Left hindlimb (tissue), 1 donor: Measurements from ENCODE around the gene HNF1A.

Experiments used
- DNase-seq: peaks from one replicate; pipeline ENCODE4 v3.0.0-alpha.2; 2018

HNF1A gene

DNA sequence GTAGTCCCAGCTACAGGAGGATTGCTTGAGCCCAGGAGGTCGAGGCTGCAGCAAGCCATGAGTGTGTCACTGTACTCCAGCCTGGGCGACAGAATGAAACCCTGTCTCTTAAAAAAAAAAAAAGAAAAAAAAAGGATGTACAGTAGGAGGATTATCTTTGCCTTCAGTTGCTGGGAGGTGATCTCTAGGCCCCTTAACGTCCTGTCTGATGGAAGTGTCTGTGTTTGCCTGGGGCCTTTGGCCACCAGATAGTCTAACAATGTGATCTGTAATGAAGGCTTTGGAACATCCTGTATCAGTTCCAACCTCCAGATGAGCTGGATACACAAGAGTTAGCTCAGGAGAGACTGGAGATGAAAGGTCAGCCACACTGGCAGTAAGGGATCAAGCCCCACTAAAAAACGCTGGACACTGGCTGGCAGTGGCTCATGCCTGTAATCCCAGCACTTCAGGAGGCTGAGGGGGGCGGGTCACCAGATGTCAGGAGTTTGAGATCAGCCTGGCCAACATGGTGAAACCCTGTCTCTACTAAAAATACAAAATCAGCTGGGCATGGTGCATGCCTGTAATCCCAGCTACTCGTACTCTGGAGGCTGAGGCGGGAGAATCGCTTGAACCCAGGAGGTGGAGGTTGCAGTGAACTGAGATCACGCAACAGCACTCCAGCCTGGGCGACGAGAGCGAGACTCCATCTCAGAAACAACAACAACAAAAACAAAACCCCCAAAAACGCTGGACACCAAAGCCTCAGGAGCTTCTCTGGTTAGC lies 19.0 kb upstream of the HNF1A start:
- no peak for DNase-seq

DNA sequence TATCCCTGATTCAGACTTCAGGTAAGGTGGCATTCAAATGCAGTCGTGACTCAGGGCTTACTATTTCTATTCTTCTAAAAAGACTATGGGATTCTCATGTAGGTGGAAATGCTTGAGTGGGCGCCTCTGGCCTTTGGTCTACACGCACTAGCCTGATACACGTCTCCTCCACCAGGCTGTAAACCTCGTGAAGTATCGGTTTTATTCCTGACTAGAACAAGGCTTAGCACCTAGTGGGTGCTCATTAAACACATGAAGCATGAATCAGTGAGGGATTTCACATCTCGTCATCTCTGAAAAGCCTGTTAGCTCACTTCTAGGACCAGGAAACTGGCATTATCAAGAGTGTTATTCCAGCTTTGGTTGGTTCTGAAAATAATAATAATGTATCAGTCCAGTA lies 17.7 kb upstream of the HNF1A start:
- no peak for DNase-seq

DNA sequence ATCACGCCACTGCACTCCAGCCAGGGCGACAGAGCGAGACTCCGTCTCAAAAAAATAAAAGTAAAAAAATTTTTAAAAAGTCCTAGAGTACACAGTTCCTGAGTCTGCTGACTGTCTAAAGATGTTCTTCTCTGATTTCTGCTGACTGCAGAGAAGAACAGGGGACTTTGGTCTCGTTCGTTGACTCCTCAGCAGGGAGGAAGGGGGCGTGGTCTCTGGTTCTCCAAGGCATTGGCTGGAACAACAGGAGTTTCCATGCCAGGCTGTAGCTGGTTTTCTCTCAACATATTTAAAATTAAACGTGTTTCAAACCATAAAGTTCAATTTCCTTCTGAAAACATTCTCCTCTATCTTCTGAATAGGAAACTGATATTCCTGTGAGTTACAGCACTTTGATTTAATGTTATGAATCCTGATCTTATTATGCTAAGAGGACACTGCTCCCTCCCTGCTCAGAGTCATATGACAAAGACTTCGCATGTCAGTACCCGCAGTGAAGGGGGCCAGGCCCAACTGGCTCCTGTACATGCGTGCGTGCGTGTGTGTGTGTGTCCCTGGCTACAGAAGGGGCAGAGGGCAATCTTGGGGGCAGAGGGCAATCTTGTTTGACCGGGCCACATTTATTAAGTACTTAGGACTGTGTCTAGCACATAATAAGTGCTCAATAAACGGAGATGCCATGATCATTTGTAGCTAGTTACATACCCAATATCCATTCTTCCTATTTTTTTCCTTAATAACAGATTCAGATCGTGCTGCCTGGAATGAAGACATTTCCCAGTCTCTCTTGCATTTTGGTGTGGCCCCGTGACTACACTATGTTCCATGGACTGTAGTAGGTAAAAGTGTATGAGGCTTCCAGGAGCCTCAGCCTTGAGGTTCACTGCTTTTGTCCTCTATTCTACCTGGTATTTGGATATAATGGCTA lies 16.5 kb upstream of the HNF1A start:
- no peak for DNase-seq

DNA sequence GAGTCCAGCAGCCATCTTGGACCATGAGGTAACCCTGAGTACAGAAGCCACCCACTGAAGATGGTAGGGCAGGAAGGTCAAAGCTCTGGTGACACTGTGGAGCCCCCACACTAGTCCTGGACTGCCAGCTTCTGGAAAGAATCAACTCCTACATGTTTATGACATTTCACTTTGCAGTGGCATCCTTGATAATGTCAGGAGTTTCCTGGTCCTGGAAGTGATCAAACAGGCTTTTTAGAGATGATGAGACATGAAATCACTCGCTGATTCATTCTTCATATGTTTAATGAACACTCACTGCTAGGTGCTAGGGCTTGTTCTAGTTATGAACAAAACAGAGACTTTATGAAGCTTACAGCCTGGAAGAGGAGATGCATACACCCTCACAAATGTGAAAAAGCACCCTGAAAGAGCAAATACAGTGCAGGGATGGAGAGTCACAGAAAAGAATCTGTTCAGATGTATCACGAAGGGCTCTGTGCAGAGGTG lies 15.8 kb upstream of the HNF1A start:
- no peak for DNase-seq

DNA sequence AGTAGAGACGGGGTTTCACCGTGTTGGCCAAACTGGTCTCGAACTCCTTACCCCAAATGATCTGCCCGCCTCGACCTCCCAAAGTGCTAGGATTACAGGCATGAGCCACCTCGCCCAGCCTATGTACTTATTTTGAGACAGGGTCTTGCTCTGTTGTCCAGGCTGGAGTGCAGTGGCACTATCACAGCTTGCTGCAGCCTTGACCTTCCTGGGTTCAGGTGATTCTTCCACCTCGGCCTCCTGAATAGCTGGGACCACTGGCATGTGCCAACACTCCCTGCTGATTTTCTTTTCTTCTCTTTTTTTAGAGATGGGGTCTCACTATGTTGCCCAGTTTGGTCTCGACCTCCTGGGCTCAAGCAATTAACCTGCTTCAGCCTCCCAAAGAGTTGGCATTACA lies 14.0 kb upstream of the HNF1A start:
- no peak for DNase-seq

DNA sequence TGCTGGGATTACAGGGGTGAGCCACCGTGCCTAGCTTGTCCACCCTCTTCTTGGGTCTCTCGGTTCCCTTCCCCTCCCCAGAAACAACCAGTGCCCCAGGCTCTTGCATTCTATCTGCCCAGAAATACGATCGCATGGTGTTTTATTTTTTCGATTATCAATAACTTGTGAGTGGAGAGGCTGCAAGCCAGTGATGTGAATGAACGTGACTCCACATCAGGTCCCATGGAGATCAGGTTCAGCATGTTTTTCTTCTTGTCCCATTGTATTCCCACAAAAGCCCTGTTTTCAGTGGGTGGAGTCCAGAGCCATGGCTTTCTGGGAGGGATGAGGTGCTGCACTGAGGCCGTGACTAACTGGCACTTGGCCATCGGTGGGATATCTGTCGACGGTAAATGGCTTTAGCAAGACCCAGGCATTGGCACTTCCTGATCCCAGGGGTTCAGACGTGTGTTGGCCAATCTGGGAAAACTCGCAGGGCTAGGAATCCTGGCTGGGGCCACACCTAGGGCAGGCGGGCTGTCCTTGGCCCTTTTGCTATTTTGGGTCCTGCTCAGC lies 12.7 kb upstream of the HNF1A start:
- no peak for DNase-seq

DNA sequence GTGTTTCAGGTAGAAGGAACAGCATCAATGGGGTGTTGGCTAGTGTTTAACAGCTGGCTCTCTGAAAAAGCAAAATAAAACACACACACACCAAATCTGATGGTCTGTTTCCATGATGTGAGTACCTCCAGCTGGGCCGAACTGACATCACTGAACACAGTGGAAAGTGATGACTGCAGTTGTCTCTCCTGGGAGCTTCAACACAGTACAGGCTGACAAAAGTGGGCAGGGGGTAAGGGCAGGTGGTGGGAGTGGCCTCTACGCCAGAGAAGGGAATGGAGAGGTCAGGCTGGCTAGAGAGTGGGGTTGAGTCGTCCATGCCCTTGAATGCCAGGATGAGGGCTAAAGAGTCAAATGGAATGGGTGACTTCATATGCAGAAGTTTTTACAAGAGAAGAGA lies 8.0 kb upstream of the HNF1A start:
- DNase-seq = no peak

DNA sequence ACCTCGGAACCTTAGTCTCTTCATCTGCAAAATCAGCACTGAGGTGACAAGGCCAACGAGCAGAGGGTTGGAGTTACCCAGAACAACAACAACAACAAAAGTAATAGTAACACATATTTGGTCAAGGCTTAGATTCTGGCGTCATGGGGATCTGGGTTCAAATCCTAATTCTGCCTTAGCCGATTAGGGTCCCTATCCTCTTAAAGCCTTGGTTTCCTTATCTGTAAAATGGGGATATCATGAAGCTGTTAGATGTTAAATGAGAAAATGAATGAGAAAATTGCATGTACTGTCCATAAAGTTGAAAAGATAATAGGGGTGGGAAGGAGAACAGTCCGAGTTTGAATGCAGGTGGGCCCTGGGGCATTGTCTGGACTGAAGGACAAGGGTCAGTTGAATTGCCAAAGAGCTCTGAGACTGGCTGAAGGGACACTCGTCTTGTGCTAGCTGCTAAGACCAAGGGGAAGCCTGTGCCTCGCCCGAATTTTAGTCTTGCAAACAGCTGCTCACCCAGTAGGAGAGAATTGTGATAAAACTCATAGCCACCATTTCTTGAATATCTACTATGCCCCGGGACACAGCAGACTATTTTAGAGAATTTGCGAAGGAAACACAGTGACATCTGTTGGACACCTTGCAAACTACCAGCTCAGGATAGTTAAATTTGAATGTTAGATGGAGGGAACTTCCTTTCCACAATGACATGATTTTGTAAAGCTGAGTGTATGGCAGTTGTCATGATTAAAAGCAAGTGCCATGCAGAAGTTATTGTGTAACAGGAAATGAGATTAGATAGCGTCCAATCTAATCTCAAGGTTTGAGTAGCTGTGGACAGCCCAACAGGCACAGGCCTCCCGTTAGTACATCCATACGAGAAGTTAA lies 6.8 kb upstream of the HNF1A start:
- no peak for DNase-seq

DNA sequence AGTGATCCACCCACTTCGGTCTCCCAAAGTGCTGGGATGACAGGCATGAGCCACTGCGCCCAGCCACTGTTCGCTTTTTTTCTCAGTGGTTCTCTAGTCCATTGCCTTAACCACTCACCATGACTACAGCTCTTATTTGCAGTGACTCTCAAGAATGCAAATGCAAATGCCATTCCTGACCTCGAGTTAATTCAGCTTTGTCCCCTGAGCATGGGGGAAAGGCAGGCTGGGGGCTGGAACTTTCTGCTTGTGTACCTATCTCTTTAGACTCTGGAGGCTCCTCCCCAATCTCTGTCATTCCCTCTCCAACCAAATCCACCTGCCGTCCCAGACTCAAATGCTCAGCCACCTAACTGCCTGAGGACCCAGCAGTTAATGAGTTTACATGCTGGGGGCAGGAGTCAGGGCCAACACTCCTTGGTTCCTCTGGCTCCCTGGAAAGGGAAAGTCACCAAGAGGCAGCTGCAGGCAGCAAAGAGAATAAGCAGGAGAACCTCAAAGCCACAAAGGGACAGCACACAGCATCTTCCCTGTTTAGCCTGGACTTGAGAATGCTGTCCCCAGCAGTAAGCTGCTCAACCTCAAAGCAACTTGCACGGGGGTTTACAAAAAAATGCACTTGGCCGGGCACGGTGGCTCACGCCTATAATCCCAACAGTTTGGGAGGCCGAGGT lies 5.3 kb upstream of the HNF1A start:
- no peak for DNase-seq

DNA sequence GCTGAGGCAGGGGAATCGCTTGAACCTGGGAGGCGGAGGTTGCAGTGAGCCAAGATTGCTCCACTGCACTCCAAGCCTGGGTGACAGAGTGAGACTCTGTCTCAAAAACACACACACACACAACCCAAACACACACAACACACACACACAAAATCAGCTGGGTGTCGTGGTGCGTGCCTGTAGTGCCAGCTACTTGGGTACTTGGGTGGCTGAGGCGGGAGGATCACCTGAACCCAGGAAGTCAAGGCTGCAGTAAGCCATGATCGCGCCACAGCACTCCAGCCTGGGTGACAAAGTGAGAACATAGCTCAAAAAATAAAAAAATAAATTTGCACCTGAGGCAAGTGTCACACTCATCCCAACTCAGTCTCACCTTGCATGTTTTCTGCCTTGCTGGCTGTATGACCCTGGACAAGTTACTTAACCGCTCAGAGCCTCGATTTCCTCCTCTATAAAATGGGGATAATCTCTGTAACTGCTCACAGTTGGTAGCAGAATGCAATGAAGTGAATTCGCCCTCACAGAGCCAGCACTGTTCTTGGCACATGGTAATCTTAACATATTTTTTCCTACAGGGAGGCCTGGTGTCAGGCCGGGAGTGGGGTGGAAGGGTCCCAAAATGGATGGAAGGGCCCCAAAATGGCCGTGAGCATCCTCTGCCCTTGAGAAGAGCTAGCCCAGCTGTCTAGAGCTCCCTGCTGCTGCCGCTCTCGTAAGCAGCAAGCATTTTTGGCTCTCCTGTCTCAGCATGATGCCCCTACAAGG lies 630 bp upstream of the HNF1A start:
- no peak for DNase-seq

DNA sequence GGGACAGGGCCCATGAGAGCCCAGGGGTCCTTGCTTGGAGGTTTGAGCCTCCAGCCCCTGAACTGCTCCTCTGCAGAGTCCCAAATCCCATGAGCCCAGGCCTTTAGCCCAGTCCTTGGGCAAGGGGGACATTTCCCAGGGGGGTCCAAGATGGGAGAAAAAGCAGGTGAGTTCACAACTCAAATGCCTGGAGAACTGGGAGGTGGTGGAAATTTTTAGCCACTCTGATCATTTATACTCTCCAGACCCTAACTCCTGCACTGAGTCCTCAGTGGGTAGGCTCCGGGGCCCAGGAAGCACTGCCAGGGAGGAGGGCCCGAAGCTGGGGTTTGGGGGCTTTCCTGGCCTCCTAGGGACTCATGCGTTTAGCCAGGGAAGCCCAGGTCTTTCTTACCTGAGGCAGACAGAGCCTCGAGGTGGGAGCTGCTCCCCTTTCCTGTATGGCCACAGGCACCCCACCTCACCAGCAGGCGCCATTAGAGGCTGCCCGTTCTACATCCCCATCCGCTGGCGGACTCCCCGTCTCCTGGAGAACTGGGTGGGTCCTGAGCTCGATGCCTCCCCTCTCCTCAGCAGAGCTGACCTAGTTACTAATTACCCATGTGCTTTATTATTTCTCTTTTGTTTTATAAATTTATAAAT lies 998 bp downstream of the HNF1A start:
- no peak for DNase-seq

DNA sequence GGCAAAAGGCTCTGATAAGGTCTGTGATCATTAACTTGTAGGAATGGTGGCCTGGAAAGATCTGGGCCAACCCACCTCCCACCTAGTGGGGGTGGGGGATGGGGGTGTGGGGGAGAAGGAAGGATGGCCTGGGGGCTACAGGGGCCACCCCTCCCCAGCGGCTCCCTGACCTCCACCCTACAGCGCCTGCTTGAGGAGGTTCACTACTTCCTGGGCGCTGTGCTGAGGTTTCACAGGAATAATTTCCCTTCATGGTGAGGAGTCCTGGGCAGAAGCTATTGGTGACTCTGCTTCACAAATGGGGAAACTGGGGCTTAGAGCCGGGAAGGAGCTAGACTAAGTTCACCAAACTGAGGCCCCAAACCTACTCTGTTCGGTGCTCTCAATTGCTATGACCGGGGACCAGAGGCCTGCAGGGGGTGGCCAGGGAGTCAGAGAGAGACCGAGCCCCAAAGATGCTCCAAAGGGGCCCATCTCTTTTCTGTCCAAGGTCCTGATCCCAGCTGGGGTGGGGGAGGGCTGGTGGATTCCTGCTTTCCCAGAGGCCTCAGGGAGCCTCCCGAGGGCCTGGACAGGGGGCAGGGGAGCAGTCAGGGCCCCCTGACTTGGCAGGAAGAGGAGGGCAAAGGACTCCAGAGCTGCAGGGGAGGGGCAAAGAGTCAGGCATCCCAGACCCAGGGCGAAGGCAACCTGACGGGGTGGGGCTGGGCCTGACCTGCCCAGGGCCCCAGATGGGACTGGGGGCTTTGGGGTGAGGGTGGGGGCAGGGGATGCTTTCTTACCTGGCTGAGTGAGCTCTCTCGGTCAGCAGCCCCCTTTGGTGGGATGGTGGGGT lies 1.7 kb downstream of the HNF1A start:
- DNase-seq = no peak

DNA sequence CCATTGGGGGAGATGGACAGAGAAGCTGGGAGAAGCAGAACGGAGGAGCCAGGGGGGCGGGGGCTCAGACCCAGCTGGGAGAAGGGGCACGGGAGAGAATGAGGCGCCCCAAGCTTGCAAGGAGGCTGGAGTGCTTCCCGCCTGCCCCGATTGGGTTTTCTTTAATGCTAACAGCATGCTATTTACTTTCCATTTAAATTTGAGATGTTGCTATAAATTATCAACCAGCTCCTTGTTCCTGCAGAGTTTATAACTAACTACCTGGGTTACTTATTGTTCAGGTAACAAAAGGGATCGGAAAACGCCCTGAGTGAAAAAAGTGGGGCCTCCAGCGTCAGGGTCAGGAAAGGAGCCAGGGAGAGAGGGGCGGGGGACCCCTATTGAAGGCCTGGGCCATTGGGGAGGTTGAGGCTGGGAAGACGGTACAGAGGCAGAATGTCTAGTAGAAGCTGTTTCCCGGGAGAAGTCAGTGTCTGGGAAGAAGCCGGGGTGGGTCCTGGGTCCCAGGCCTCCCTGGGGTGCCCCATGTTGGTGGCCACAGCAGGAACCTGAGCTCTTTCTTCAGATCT lies 2.5 kb downstream of the HNF1A start:
- no peak for DNase-seq

DNA sequence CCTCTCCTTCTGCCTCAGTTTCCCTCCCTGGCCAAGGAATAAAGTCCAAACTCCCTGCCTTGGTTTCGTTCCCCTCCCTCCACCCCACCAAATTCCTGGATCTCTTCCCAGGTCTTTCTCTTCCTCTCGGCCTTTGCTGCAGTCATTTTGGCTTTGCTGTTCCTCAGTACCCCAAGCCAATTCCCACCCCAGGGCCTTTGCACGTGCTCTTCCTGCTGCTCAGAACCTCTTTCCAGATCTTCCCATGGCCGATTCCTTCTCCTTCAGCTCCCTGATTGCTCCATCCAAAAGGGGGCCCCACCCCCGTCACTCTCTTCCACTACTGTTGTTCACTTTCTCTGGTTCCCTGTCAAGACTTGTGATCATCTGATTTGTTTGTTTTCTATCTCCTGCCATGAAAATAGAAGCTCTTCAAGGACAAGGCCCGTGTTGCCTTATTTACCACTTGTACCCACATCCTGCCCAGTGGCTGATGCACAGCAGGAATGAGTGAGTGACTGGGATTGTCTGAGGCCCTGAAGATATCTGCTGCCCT lies 3.1 kb downstream of the HNF1A start:
- DNase-seq = no peak

DNA sequence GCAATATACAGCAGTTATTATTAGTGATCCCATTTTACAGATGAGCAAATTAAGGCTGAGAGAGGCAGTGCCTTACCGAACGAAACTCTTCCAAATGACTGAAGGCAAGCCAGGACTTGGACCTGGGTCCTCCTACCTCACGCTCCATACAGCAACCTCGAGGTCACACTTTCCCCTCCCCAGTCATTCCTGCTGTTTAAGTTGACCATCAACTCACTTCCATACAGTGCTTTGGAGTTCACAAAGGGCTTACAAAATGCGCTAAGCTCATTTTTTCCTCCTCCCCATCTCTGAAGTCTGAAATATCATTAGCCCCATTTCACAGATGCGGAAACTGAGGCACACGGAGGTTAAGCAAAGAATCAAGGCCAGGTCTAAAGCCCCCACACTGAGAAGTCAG lies 4.3 kb downstream of the HNF1A start:
- DNase-seq = no peak

DNA sequence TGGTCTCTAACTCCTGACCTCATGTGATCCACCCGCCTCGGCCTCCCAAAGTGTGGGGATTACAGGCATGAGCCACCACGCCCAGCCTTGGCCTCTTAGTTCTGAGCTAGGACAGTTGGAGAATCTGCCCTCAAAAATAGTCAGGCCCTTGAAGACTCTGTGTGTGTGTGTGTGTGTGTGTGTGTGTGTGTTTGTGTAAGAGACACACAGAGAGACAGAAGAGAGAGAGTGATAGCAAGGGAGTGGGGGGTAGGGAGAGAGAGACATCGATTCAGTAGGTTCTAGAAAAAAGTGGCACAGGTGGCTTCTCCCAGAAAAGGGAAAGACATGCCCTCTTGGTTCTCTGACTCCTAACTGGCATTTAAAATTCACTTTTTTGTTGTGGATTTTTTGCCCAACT lies 5.4 kb downstream of the HNF1A start:
- DNase-seq = no peak

DNA sequence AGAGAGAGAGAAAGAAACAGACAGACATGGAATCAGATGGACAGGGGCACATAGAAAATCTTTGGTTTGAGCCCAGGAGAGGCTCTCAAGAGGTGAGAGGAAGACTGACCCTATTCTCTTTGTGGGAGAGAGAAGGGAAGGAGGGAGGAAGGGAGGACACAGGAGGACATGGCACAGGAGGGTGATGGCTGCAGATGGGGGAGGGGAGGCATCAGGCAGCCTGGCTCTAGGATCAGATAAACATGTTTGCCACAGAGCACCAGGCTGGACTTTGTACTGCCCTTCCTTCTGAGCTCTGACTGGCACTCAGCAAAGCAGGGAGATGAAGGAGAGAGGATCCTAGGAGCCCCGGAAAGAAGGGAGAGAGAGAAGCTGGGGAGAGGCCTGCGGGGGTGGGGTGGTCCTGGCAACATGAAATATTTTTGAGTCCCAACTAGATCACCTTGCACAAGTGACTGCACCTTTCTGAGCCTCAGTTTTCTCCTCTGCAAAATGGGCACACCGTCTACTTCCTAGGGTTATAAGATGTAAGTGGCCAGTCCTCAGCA lies 6.1 kb downstream of the HNF1A start:
- no peak for DNase-seq

DNA sequence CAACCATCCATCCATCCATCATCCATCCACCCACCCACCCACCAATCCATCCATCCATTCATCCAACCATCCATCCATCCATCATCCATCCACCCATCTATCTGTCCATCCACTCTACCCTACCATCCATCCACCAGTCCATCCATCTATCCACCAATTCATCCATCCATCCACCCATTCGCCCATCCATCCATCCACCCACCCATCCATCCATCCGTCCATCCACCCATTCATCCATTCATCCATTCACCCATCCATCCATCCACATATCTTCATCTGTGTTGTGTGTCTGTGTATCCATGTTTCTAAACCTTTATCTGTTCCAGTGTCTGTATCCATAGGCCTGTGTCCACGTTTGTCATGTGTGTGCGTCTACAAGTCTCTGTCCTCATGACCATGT lies 9.9 kb downstream of the HNF1A start:
- no peak for DNase-seq

DNA sequence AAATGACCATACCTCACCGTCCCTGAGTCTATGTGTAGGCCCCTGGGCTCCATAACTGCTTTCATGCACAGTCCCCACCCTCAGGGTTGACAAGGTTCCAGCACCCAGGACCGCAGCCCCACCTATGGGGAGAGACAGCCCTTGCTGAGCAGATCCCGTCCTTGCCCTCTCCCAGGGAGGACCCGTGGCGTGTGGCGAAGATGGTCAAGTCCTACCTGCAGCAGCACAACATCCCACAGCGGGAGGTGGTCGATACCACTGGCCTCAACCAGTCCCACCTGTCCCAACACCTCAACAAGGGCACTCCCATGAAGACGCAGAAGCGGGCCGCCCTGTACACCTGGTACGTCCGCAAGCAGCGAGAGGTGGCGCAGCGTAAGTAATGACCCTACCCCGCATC lies 10.3 kb downstream of the HNF1A start:
- DNase-seq = no peak
